ENCODE measurements around the gene MLIP. TPM values are rescaled to one million over a fixed set of nuclear protein-coding genes. Genes with fewer than 3 reads are reported as not detected.
"Not testable (repeated sequence)": the region's sequence is repeated elsewhere in the genome, so short reads cannot be mapped to it uniquely, and the experiment has no call there.

The MLIP gene, protein sequence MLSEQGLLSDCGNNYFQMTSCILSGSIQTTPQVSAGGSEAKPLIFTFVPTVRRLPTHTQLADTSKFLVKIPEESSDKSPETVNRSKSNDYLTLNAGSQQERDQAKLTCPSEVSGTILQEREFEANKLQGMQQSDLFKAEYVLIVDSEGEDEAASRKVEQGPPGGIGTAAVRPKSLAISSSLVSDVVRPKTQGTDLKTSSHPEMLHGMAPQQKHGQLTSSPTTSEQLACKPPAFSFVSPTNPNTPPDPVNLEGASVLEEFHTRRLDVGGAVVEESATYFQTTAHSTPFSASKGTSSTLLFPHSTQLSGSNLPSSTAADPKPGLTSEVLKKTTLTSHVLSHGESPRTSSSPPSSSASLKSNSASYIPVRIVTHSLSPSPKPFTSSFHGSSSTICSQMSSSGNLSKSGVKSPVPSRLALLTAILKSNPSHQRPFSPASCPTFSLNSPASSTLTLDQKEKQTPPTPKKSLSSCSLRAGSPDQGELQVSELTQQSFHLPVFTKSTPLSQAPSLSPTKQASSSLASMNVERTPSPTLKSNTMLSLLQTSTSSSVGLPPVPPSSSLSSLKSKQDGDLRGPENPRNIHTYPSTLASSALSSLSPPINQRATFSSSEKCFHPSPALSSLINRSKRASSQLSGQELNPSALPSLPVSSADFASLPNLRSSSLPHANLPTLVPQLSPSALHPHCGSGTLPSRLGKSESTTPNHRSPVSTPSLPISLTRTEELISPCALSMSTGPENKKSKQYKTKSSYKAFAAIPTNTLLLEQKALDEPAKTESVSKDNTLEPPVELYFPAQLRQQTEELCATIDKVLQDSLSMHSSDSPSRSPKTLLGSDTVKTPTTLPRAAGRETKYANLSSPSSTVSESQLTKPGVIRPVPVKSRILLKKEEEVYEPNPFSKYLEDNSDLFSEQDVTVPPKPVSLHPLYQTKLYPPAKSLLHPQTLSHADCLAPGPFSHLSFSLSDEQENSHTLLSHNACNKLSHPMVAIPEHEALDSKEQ
- not detected for total RNA-seq

DNA sequence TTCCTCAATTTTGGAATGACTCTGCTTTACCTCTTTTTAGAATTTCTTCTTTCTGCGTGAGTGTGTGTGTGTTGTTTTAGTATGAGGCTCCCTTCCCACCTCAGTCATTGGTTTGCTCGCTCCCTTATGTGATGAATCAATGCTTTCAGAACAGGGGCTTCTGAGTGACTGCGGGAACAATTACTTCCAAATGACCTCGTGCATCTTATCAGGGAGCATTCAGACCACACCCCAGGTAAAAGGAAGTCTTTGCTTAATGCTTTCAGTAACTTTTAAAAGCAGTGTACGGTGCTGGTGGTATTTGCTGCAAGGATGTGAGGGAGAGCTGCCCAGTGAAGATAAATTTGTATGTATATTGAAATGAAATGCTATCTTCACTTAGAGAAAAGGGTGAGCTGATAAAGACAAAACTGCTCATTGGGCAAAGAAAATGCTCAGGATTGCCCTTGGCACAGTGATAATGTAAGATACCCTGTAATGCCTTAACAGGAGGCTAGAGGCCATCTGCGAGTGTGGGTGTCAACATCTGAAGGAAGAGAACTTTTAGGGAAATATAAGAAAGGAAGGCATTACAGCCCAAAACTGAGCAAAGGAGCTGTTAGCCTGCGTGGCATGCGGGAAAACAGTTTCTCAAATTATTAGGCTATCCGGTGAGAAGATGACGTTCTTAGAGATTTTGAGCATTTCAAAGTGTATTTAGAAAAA, at the start of gene MLIP:
MLIP (plus strand) TSS at position 103 of the 705 bp plus-strand sequence; CDS start at position 140, 37 bp downstream.
- H3K27ac Mint-ChIP-seq = no peak within 1 kb of the TSS
- H3K4me3 Mint-ChIP-seq = no peak within 1 kb of the TSS
- no peaks in the 10 kb centered on the region for H3K9me3 Mint-ChIP-seq
- no peaks in the 10 kb centered on the region for H3K36me3 Mint-ChIP-seq
- DNase-seq = no peak
- H3K4me1 Mint-ChIP-seq = no peaks in the 10 kb centered on the region
- peaks cover 4% of the 10 kb centered on the region for H3K27me3 Mint-ChIP-seq

DNA sequence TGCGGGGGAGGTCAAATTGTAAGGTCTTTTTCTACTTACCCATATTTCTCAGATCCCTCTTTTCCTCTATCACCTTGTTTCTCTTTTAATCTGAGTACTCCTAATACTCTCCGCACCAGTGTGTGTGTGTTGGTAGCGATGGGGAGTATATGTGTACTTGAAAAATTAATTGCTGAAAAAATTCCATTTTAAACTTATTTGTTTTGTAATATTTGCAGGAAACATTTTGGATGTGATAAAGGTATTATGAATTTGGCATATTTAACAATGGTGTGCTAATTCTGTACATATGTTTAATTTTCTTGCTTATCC, 48.1 kb upstream of the MLIP start:
- Mint-ChIP-seq H3K4me1 (no peaks in the 10 kb centered on the region), H3K27ac (no peak overlapping the region), H3K9me3 (no peaks in the 10 kb centered on the region), H3K4me3 (no peak overlapping the region), H3K27me3 (no peaks in the 10 kb centered on the region), H3K36me3 (no peaks in the 10 kb centered on the region)
- no peak for DNase-seq

DNA sequence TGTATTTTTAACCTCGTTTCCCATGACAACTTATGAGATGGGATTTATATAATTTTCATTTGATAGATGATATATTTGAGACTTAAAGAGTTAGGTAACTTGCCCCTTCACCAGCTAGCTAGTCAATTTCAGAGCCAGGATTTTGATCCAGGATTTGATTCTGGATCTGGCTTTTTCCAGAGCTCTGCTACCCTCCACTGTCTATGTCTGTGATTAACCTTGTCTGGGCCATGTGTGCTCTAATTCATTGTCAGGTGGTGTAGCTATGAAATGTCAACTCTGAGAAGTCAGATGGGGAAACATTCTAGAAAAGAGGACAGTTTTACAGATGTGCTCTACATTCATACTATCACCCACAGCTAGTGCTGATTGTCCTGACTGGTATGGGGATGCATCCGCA, 42.5 kb upstream of the MLIP start:
- Mint-ChIP-seq H3K9me3 (no peaks in the 10 kb centered on the region), H3K4me3 (no peak overlapping the region), H3K36me3 (no peaks in the 10 kb centered on the region), H3K27me3 (peaks cover 11% of the 10 kb centered on the region), H3K27ac (no peak overlapping the region), H3K4me1 (no peaks in the 10 kb centered on the region)
- DNase-seq = no peak

DNA sequence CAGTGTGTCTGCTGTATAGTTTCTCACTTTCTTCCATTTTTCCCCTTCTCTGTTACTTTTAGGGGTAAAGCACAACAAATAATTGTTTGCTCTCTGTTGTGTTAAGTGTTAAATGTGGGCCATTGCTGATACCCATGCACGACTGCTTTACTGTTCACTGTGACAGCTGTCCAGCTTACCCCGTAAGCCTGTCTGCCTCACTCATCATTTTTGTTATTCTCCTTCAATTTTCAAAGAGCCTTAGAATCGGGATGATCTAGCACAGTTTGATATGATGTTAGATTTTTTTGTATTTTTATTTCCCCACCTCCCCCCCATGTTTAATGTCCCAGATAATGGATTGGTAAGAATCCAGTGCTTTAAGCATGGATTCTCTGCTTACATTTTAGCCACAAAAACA, 41.2 kb upstream of the MLIP start:
- Mint-ChIP-seq H3K27ac (no peak overlapping the region), H3K4me3 (no peak overlapping the region), H3K27me3 (peaks cover 11% of the 10 kb centered on the region), H3K36me3 (no peaks in the 10 kb centered on the region), H3K9me3 (no peaks in the 10 kb centered on the region), H3K4me1 (no peaks in the 10 kb centered on the region)
- DNase-seq = no peak

DNA sequence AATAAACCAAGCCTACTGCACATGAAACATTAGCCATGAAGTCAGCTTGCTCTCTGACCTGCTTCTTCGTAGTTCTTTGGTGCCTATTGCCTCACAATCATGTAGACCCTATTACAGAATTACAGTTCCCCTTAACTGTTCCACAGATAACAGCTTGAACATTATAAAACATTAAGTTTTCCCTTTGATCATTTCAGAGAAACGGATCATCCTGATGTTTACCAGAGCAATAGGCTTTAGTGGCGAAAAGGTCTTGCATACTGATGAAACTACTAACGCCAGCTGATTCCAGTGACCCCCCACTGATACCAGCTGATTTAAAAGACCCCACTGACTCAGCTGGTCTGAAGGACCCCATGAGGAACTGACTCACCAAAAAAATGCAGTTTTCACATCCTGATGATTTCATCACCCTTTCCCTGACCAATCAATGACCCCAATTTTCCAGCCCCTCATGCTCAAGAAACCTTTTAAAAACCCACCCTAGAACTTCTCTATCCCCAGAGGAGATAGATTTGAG, 39.4 kb upstream of the MLIP start:
- Mint-ChIP-seq H3K27me3 (peaks cover 11% of the 10 kb centered on the region), H3K4me1 (no peaks in the 10 kb centered on the region), H3K36me3 (no peaks in the 10 kb centered on the region), H3K4me3 (no peak overlapping the region), H3K27ac (no peak overlapping the region), H3K9me3 (no peaks in the 10 kb centered on the region)
- DNase-seq = no peak

DNA sequence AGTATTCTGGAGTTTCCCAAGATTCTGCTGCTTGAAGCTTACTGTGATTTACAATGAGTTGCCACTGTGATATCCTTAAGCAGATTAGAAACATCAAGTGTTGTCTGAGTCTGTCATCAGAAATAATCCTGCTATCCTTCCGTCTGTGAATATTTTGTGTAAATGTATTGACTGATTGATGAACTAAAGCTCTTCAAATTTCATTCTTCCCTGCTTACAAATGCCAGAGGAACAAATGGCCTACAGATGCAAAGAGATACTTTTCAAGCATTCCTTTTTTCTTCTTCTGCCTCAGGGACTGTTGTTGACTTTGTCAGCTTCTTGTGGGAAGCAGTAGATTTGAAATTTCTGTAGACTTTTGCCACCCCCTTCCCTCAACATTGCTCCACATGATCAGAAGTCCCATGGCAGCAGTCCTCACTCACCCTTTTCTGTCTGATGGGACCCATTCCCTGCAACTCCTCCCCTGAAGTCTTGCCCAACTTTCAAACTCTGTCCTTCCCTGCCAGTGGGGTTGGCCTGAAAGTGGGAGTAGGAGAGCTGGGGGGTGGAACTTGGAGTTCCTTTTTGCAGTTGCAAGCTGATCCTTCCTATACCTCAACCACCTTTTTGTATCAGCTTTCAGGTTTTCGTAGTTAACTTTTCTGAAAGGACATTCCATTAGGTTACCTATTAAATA, 38.5 kb upstream of the MLIP start:
- Mint-ChIP-seq H3K4me1 (no peaks in the 10 kb centered on the region), H3K27ac (no peak overlapping the region), H3K4me3 (no peak overlapping the region), H3K27me3 (peaks cover 11% of the 10 kb centered on the region), H3K9me3 (no peaks in the 10 kb centered on the region), H3K36me3 (no peaks in the 10 kb centered on the region)
- no peak for DNase-seq

DNA sequence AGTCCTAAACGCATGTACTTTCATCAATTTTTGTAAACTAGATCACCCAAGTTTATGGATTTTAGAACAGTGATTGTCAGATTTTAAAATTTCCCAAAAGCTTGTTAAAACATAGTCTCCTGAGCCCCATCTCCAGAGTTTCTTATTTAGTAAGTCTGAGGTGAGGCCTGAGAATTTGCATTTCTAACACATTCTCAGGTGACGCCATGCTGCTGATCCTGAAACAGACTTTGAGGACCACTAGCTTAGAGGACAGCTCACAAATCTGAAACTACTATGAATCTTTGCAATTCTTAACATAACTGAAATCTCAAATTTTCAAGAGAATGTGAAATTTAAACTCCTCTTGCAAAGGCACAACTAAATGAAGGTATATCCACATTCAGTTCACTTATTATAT, 37.8 kb upstream of the MLIP start:
- H3K9me3 Mint-ChIP-seq = no peaks in the 10 kb centered on the region
- no peak overlapping the region for H3K4me3 Mint-ChIP-seq
- H3K4me1 Mint-ChIP-seq = no peaks in the 10 kb centered on the region
- H3K27ac Mint-ChIP-seq = no peak overlapping the region
- H3K27me3 Mint-ChIP-seq = peaks cover 11% of the 10 kb centered on the region
- no peaks in the 10 kb centered on the region for H3K36me3 Mint-ChIP-seq
- DNase-seq = no peak

DNA sequence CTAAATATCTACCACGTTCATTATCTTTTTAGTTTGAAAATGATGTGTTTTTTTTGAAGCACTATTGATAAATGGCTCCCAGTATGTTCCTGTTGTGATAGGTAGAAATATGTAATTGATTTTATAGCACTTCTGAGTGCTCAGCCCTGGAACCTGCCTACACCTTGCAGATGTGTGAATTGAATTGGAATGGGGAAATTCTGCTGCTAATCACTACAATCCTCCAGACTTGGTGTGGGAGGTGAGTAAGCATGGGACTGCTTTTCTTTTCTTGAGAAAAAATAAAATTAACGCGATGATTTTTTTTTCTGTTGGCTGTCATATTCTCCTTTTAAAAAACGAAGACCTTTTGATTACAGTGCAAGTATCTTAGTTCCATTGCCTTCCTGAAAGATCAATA, 37.1 kb upstream of the MLIP start:
- Mint-ChIP-seq H3K36me3 (no peaks in the 10 kb centered on the region), H3K27ac (no peak overlapping the region), H3K27me3 (peaks cover 11% of the 10 kb centered on the region), H3K9me3 (no peaks in the 10 kb centered on the region), H3K4me3 (no peak overlapping the region), H3K4me1 (no peaks in the 10 kb centered on the region)
- DNase-seq = no peak

DNA sequence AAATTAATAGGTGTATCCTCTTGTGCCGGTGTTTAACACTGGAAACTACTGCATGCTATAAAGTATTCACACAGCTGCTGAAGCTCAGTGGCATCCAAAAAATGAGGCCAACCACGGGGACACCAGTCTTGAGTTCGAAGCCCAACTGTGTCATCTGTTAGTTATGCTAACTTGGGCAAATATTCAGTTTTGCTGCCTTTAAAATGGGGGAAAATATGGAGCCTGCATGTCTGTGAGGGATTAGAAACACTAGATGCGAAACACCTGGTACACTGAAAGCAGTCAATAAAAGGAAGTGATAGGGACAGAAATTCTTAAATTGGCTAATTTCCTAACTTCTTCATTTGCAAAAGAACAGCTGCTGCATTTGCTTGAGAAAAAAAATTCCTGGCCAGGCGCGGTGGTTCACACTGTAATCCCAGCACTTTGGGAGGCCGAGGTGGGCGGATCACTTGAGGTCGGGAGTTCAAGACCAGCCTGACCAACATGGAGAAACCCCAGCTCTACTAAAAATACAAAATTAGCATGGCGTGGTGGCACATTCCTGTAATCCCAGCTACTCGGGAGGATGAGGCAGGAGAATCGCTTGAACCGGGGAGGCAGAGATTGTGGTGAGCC, 36.6 kb upstream of the MLIP start:
- Mint-ChIP-seq H3K9me3 (no peaks in the 10 kb centered on the region), H3K4me1 (no peaks in the 10 kb centered on the region), H3K4me3 (no peak overlapping the region), H3K27ac (no peak overlapping the region), H3K27me3 (peaks cover 11% of the 10 kb centered on the region), H3K36me3 (no peaks in the 10 kb centered on the region)
- DNase-seq = no peak

DNA sequence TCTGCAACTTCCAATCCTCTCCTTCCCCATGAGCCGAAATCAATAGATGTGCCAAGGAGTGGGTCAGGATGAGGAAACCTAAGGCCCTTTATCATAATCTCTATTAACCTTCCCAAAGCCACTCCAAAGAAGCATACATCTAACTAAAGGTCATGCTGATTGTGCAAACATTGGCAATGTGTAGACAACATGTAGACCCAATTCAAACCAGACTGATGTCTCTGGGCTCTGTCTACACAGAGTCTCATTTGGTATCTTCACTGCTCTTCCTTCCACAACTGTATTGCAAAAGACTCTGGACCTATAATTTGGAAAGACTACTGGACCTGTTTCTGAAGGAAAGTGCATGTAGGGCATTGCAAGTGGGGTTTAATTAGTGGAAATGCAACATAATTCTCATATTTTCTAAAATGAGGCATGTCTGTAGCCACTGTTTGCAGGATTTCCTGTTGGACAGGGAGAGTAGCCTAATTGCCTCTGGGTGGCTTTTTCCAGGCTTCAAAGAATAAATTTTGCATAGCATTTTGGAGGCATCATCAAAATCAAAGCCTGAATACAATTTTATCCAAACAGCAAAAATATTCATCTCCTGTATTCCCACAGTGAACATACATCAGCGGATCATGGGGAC, 35.0 kb upstream of the MLIP start:
- H3K9me3 Mint-ChIP-seq = no peaks in the 10 kb centered on the region
- H3K36me3 Mint-ChIP-seq = no peaks in the 10 kb centered on the region
- no peaks in the 10 kb centered on the region for H3K4me1 Mint-ChIP-seq
- no peak for DNase-seq
- peaks cover 8% of the 10 kb centered on the region for H3K27me3 Mint-ChIP-seq
- no peak overlapping the region for H3K4me3 Mint-ChIP-seq
- no peak overlapping the region for H3K27ac Mint-ChIP-seq

DNA sequence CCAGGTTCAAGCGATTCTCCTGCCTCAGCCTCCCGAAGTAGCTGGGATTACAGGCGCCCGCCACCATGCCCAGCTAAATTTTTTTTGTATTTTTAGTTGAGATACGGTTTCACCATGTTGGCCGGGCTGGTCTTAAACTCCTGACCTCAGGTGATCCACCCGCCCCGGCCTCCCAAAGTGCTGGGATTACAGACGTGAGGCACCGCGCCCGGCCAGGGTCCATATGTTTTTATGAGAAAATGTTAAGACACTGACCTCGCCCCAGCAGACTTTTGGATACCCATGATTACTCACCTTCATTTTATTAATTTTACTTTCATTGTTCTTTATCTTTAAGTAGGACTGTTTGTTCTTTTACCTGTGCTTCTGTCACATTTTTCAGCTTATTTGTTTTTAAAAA, 29.7 kb upstream of the MLIP start:
- not testable (repeated sequence) for H3K9me3 Mint-ChIP-seq, H3K4me1 Mint-ChIP-seq, H3K27ac Mint-ChIP-seq, DNase-seq, H3K36me3 Mint-ChIP-seq, H3K4me3 Mint-ChIP-seq, H3K27me3 Mint-ChIP-seq

DNA sequence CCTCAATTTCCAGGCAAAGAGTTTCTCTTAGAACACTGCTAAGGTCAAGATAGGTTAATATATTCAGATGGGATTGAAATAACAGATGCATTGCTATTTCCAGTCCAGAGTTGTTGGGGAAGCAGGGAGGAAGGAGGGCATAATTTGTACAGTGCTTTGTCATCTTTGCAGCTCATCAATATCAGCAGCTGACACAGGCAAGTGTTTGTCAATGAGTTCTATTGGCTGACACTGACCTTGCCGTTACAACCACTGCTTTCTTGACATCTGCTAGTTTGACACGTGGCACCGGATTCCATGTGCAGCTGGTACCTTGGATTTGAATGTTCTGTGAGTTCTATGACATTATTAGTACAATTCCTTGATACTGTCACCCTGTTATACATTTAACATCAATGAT, 28.0 kb upstream of the MLIP start:
- Mint-ChIP-seq H3K27me3 (no peaks in the 10 kb centered on the region), H3K4me3 (no peak overlapping the region), H3K27ac (no peak overlapping the region), H3K9me3 (no peaks in the 10 kb centered on the region), H3K4me1 (no peaks in the 10 kb centered on the region), H3K36me3 (no peaks in the 10 kb centered on the region)
- no peak for DNase-seq

DNA sequence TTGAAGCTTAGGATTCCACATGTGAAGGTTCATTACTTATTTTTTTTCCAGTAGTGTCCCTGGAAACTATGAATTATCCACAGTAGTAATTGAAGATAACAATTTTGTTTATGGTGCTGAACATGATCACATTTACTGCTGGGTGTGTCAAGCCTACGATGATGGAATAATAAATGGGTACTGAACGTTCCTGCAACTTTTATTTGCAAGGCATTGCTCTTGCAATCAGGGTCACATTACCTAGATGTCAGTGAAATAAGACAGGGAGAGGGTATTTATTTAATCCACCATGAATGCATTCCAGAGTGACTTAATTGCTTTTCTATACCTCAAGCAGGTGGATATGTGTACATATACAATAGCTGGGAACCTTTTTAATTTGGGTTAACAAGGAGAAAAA, 27.0 kb upstream of the MLIP start:
- no peak overlapping the region for H3K4me3 Mint-ChIP-seq
- H3K27ac Mint-ChIP-seq = no peak overlapping the region
- no peaks in the 10 kb centered on the region for H3K27me3 Mint-ChIP-seq
- no peak for DNase-seq
- no peaks in the 10 kb centered on the region for H3K4me1 Mint-ChIP-seq
- H3K36me3 Mint-ChIP-seq = no peaks in the 10 kb centered on the region
- H3K9me3 Mint-ChIP-seq = no peaks in the 10 kb centered on the region

DNA sequence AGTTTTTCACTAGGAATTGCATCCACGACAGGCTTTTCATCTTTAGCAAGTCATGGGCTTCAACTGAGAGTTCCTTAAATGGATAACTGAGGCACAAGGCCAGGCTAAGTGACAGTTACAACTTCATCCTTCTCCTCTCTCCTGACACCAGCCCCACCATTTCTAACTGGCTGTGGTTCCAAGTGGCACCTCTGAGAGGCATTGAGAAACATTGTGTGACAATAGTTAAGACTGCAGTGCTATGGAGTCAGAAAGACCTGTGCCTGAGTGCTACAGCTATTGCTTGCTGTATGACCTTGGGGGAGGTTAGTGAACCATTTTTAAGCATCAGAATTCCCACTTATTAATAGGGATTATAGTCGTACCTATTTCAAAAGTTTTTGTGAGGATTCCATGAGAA, 26.2 kb upstream of the MLIP start:
- Mint-ChIP-seq H3K27me3 (no peaks in the 10 kb centered on the region), H3K27ac (no peak overlapping the region), H3K36me3 (no peaks in the 10 kb centered on the region), H3K4me3 (no peak overlapping the region), H3K9me3 (no peaks in the 10 kb centered on the region), H3K4me1 (no peaks in the 10 kb centered on the region)
- DNase-seq = no peak

All from activated naive CD8-positive, alpha-beta T cell treated with anti-CD3 and anti-CD28 coated beads for 36 hours (primary cell).